ENCODE results near the gene LIN7A.

- TF ChIP-seq TEAD4 (IDR thresholded peaks at IDR 0.05) (no peak), CEBPB (IDR thresholded peaks at IDR 0.05) (no peak), ZBTB7A (IDR thresholded peaks at IDR 0.05; ENCODE audit: low read depth) (no peak), CREB1 (IDR thresholded peaks at IDR 0.05; ENCODE audit: low read depth) (no peak), RAD21 (IDR thresholded peaks at IDR 0.05; ENCODE audit: low read depth) (no peak), EP300 (IDR thresholded peaks at IDR 0.05; ENCODE audit: borderline replicate concordance) (no peak), TAF1 (IDR thresholded peaks at IDR 0.05; ENCODE audit: low read depth) (no peak), REST (IDR thresholded peaks at IDR 0.05; ENCODE audit: low read depth) (no peak), EGR1 (IDR thresholded peaks at IDR 0.05) (no peak), MAX (IDR thresholded peaks at IDR 0.05) (no peak)
Observed at GRCh38 chr12:80747800-80748199, 189.9 kb downstream of the LIN7A start.
